ENCODE data around the gene ELMO1. TPM values are rescaled to one million over a fixed set of nuclear protein-coding genes. Genes with fewer than 3 reads are reported as not detected.

The ELMO1 gene
- total and polyA plus RNA-seq, 2 of the 13 experiments (the other 11 are each of a cell fraction or from before 2014, with no cell fraction given): 0.11 to 0.17 TPM

DNA sequence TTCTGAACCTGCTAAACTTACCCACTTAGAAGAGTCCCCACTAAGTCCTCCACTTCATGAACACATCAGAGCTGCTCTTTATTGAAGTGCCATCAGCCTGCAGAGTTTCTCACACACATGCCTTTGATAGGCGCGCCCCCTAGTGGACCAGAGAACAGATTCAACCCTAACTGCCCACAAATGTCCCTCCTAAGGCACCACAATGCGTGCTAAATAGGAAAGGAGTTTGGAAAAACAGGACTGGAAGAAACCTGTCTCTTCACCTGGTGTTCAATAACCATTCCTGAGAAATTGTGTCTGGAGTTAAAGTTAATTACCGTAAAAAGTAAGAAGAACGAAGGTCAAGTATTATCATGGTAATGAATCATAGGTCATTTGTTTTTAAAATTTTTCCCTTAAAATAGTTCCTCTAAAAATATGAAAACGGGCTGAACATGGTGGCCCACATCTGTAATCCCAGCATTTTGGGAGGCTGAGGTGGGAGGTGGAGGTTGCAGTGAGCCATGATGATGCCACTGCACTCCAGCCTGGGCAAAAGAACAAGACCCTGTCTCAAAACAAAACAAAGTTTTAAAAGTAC, 249.7 kb downstream of the ELMO1 start (continued):
- peak; percentile 16 for TF ChIP-seq ZEB1 (IDR thresholded peaks at IDR 0.05; ENCODE audit: insufficient replicate concordance, low read depth)
- no peak for TF ChIP-seq ZMAT3 (CRISPR knock-in tag; conservative IDR thresholded peaks at IDR 0.05)
- TF ChIP-seq, protein P1, sequence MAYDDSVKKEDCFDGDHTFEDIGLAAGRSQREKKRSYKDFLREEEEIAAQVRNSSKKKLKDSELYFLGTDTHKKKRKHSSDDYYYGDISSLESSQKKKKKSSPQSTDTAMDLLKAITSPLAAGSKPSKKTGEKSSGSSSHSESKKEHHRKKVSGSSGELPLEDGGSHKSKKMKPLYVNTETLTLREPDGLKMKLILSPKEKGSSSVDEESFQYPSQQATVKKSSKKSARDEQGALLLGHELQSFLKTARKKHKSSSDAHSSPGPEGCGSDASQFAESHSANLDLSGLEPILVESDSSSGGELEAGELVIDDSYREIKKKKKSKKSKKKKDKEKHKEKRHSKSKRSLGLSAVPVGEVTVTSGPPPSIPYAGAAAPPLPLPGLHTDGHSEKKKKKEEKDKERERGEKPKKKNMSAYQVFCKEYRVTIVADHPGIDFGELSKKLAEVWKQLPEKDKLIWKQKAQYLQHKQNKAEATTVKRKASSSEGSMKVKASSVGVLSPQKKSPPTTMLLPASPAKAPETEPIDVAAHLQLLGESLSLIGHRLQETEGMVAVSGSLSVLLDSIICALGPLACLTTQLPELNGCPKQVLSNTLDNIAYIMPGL (CRISPR knock-in tag; IDR thresholded peaks at IDR 0.05; ENCODE audit: borderline replicate concordance in 1 of 2, low read depth in 1 of 2): 0 out of 4 replicates have a peak, but pooled peaks of 1 of the 2 experiments have one; percentile 48
- 0 out of 2 replicates have a peak, but pooled peaks have one; percentile 12 for TF ChIP-seq ZNF510 (CRISPR knock-in tag; IDR thresholded peaks at IDR 0.05; ENCODE audit: low read depth)
- peak; percentile 16; the same call in 1 of the 2 replicates for TF ChIP-seq FOXK1 (CRISPR knock-in tag; IDR thresholded peaks at IDR 0.05; ENCODE audit: borderline replicate concordance, low read depth)
- TF ChIP-seq RAD21 (CRISPR knock-in tag; IDR thresholded peaks at IDR 0.05): peak; percentile 83
- 0 out of 2 replicates have a peak, but pooled peaks have one; percentile 25 for TF ChIP-seq ZNF556 (CRISPR knock-in tag; IDR thresholded peaks at IDR 0.05; ENCODE audit: borderline replicate concordance)
- TF ChIP-seq, protein P2, sequence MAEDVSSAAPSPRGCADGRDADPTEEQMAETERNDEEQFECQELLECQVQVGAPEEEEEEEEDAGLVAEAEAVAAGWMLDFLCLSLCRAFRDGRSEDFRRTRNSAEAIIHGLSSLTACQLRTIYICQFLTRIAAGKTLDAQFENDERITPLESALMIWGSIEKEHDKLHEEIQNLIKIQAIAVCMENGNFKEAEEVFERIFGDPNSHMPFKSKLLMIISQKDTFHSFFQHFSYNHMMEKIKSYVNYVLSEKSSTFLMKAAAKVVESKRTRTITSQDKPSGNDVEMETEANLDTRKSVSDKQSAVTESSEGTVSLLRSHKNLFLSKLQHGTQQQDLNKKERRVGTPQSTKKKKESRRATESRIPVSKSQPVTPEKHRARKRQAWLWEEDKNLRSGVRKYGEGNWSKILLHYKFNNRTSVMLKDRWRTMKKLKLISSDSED (CRISPR knock-in tag; IDR thresholded peaks at IDR 0.05): no peak
- 0 out of 2 replicates have a peak, but pooled peaks have one; percentile 21 for TF ChIP-seq GATAD2A (CRISPR knock-in tag; IDR thresholded peaks at IDR 0.05)
- TF ChIP-seq STAG1 (CRISPR knock-in tag; IDR thresholded peaks at IDR 0.05): peak; percentile 97
- TF ChIP-seq FOXC1 (CRISPR knock-in tag; IDR thresholded peaks at IDR 0.05; ENCODE audit: borderline replicate concordance): no peak
- 0 out of 2 replicates have a peak, but pooled peaks have one; percentile 23 for TF ChIP-seq ZNF691 (CRISPR knock-in tag; IDR thresholded peaks at IDR 0.05; ENCODE audit: borderline replicate concordance, low read depth)
- TF ChIP-seq XRCC5 (optimal IDR thresholded peaks at IDR 0.05; ENCODE audit: low read length): peak; percentile 30
- no peak for TF ChIP-seq ZZZ3 (CRISPR knock-in tag; IDR thresholded peaks at IDR 0.05; ENCODE audit: borderline replicate concordance)
- TF ChIP-seq, protein P3, sequence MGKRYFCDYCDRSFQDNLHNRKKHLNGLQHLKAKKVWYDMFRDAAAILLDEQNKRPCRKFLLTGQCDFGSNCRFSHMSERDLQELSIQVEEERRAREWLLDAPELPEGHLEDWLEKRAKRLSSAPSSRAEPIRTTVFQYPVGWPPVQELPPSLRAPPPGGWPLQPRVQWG (CRISPR knock-in tag; IDR thresholded peaks at IDR 0.05; ENCODE audit: borderline replicate concordance, low read depth): no peak

Data from HepG2 (cell line).